ENCODE data around the gene ERCC5.

GRCh38 chr13:102854675-102855074 lies 8.8 kb downstream of the ERCC5 start:
- no peak for TF ChIP-seq GATA2 (IDR thresholded peaks at IDR 0.05; ENCODE audit: low read depth, low read length)
- no peak for TF ChIP-seq GATA3 (IDR thresholded peaks at IDR 0.05; ENCODE audit: low read depth, low read length)

Measured in SH-SY5Y (cell line).